GM12878 (cell line): Measurements from ENCODE around the gene CAMK2D. TPM values are rescaled to one million over a fixed set of nuclear protein-coding genes. Genes with fewer than 3 reads are reported as not detected.

Experiments used
- ATAC-seq: fragments of 200-7000 bp; cut with Tn5 transposase; 3 replicates; pipeline ENCODE4 v1.9.1; 2020; ENCODE audit warnings: mild to moderate bottlenecking, moderate library complexity
- Bru-seq: library from RNA; stranded (reverse); fragments of 400-500 nt; gene quantifications from one replicate; lab custom pipeline; 2021; lab: Mats Ljungman, UMichigan
- BruChase-seq, 2 experiments: library from RNA; stranded (reverse); fragments of 400-500 nt; gene quantifications; one replicate each; lab custom pipeline; 2021; lab: Mats Ljungman, UMichigan
- BruUV-seq: library from RNA; stranded (reverse); fragments of 400-500 nt; replicated peaks from 2 replicates; lab custom pipeline; 2021; lab: Mats Ljungman, UMichigan
- CTCF ChIA-PET: fragments of 300-600 bp; sonication (Branson Sonifier 250); formaldehyde crosslinking; extraction: SDS; loops from one replicate; lab custom pipeline; 2021; ENCODE audit warnings: inconsistent platforms; lab: Yijun Ruan, JAX
- POLR2A ChIA-PET: fragments of 350-600 bp; formaldehyde crosslinking; extraction: SDS; loops from one replicate; lab custom pipeline; 2021; ENCODE audit warnings: inconsistent platforms; lab: Charles Lee
- RAD21 ChIA-PET: fragments of 300-600 bp; sonication (Branson Sonifier 250); formaldehyde crosslinking; loops from one replicate; lab custom pipeline; 2023; ENCODE audit warnings: antibody characterized with exemption; ENCODE audit not compliant: unreplicated experiment; lab: Charles Lee
- SMC1A ChIA-PET: fragments of 300-600 bp; sonication (Branson Sonifier 250); formaldehyde crosslinking; loops from one replicate; lab custom pipeline; 2023; ENCODE audit not compliant: unreplicated experiment, uncharacterized antibody; lab: Charles Lee
- DNase-seq: peaks from one replicate; pipeline ENCODE4 v3.0.0-alpha.2; 2011; ENCODE audit warnings: low read depth, low spot score
- FAIRE-seq: peaks from 3 replicates; lab custom pipeline; 2011; peaks lifted over from hg19 to GRCh38; lab: Jason Lieb, UNC
- H2AFZ ChIP-seq: 2 replicates; pipeline ENCODE4 v1.6.0; 2011; ENCODE audit warnings: low read depth, low read length, control low read depth; ENCODE audit not compliant: control insufficient read depth
- H3K27ac ChIP-seq: 2 replicates; pipeline ENCODE4 v1.5.1; 2011; ENCODE audit warnings: control low read depth; ENCODE audit not compliant: control insufficient read depth, insufficient read depth
- H3K27me3 ChIP-seq, 2 experiments: replicated peaks in 1 of 2; 2 replicates each; pipeline versions ENCODE4 v1.6.0 to v1.6.1; 2011; ENCODE audit warnings: low read length in 1 of 2; ENCODE audit not compliant: control insufficient read depth in 2 of 2, insufficient read depth in 2 of 2
- H3K36me3 ChIP-seq, 2 experiments: 2 replicates each; pipeline ENCODE4 v1.5.1; 2011; ENCODE audit warnings: low read length in 1 of 2; ENCODE audit not compliant: control insufficient read depth in 2 of 2, insufficient read depth in 2 of 2
- H3K4me1 ChIP-seq: 2 replicates; pipeline ENCODE4 v1.6.1; 2011; ENCODE audit warnings: mild to moderate bottlenecking, low read length, moderate library complexity, mixed read lengths; ENCODE audit not compliant: control insufficient read depth, insufficient read depth
- H3K4me2 ChIP-seq: 2 replicates; pipeline ENCODE4 v1.6.0; 2011; ENCODE audit warnings: control low read depth; ENCODE audit not compliant: control insufficient read depth, insufficient read depth
- H3K4me3 ChIP-seq: fragments of 200-600 bp; sonication (generic); 2 replicates; pipeline ENCODE4 v1.5.1; 2016
- H3K79me2 ChIP-seq: 2 replicates; pipeline ENCODE4 v1.6.0; 2011; ENCODE audit warnings: low read length; ENCODE audit not compliant: control insufficient read depth, insufficient read depth
- H3K9ac ChIP-seq: 2 replicates; pipeline ENCODE4 v1.8.0; 2011; ENCODE audit warnings: low read length, control low read depth, mixed read lengths; ENCODE audit not compliant: control insufficient read depth, insufficient read depth
- H3K9me3 ChIP-seq: replicated peaks from 3 replicates; pipeline ENCODE4 v1.5.1; 2011; ENCODE audit warnings: mild to moderate bottlenecking, low read length; ENCODE audit not compliant: control insufficient read depth, insufficient read depth
- H4K20me1 ChIP-seq: 2 replicates; pipeline ENCODE4 v1.6.0; 2011; ENCODE audit not compliant: control insufficient read depth, insufficient read depth
- CBFB ChIP-seq: IDR thresholded peaks from 2 replicates; pipeline ENCODE4 v1.6.1; 2016; ENCODE audit warnings: antibody characterized with exemption, low read depth
- CHD1 ChIP-seq: IDR thresholded peaks from 2 replicates; pipeline ENCODE4 v1.6.1; 2012; ENCODE audit warnings: low read depth, low read length, improper control_type of control experiment
- CREM ChIP-seq: IDR thresholded peaks from 2 replicates; pipeline ENCODE4 v1.6.1; 2014; ENCODE audit warnings: antibody characterized with exemption, low read depth
- FOS ChIP-seq: IDR thresholded peaks from 3 replicates; pipeline ENCODE4 v1.6.1; 2011; ENCODE audit warnings: borderline replicate concordance; ENCODE audit not compliant: insufficient read length; ENCODE audit errors: extremely low read depth
- HDAC2 ChIP-seq: fragments of 200-600 bp; sonication (generic); IDR thresholded peaks from 2 replicates; pipeline ENCODE4 v1.6.1; 2017
- IKZF1 ChIP-seq: fragments of 450-650 bp; conservative IDR thresholded peaks from 2 replicates; pipeline ENCODE4 v1.6.1; 2017; ENCODE audit warnings: antibody characterized with exemption, mild to moderate bottlenecking
- IKZF2 ChIP-seq, 2 experiments: fragments of 450-650 bp; IDR thresholded peaks; 2 replicates each; pipeline ENCODE4 v1.6.1; 2017; ENCODE audit warnings: mild to moderate bottlenecking in 2 of 2, moderate library complexity in 2 of 2
- LARP7 ChIP-seq: fragments of 450-650 bp; IDR thresholded peaks from 2 replicates; pipeline ENCODE4 v1.6.1; 2017; ENCODE audit warnings: mild to moderate bottlenecking
- MTA3 ChIP-seq: IDR thresholded peaks from 2 replicates; pipeline ENCODE4 v1.6.1; 2012; ENCODE audit warnings: low read length, inconsistent platforms, borderline replicate concordance
- POLR2A ChIP-seq: IDR thresholded peaks from 2 replicates; pipeline ENCODE4 v1.6.1; 2011; ENCODE audit warnings: low read depth, mild to moderate bottlenecking, low read length
- POLR2AphosphoS2 ChIP-seq: IDR thresholded peaks from 2 replicates; pipeline ENCODE4 v1.6.1; 2011; ENCODE audit warnings: low read depth, mild to moderate bottlenecking, low read length, improper control_type of control experiment, moderate library complexity
- YY1 ChIP-seq: IDR thresholded peaks from 2 replicates; pipeline ENCODE4 v1.6.1; 2011; ENCODE audit warnings: low read depth, mild to moderate bottlenecking, low read length
- WGBS: methylation state at CpG from one replicate; pipeline ENCODE4 v1.1.6; 2016; ENCODE audit warnings: low lambda C conversion rate; ENCODE audit not compliant: insufficient replicate concordance, insufficient coverage; ENCODE audit errors: missing lambda C conversion rate; 5-methylcytosine and 5-hydroxymethylcytosine counted together
- in situ Hi-C: fragments of 300-500 bp; cut with MboI; formaldehyde crosslinking; loops from 9 replicates; pipeline ENCODE4 v1.14.3; 2018; ENCODE audit warnings: mixed read lengths
- intact Hi-C: fragments of 100-400 bp; cut with micrococcal nuclease; formaldehyde crosslinking; loops from one replicate; pipeline ENCODE4 v1.14.2; 2022; ENCODE audit not compliant: unreplicated experiment
- long read RNA-seq, 2 experiments: library from polyadenylated mRNA; unstranded; transcript quantifications; one replicate each; pipeline ENCODE4 v2.0.0, GENCODE V29; 2019 to 2020
- polyA minus RNA-seq, 3 experiments: library from RNA; depleted of rRNA, polyadenylated mRNA; stranded (reverse); fragments of >200 nt; gene quantifications; 2 replicates each; pipeline ENCODE4 v1.2.3, GENCODE V29; 2011
- polyA plus RNA-seq, 11 experiments: library from polyadenylated mRNA; depleted of rRNA in 4 of 11; unstranded in 6 of 11; stranded (reverse) in 5 of 11; fragments of >200 nt; fragmentation: Nextera tagmentation in 4 of 11; fragmentation: Illumina TruSeq in 1 of 11; extraction: Ambion mirVana in 4 of 11; extraction: Trizol in 1 of 11; gene quantifications; 1 replicate in 1 of 11; 2 replicates in 10 of 11; pipeline versions ENCODE4 v1.2.1 to v1.2.3, GENCODE V29; 2011 to 2016; ENCODE audit warnings: inconsistent platforms in 2 of 11, missing spikeins in 2 of 11, low read depth in 1 of 11
- total RNA-seq, 4 experiments: library from RNA; depleted of rRNA in 3 of 4; stranded (reverse); fragments of >200 nt in 3 of 4; fragmentation: Illumina TruSeq in 1 of 4; extraction: Trizol in 1 of 4; gene quantifications; 2 replicates each; pipeline versions ENCODE4 v1.2.1 to v1.2.3, GENCODE V29; 2013 to 2021
- TF ChIP-seq, protein P1 (sequence below): fragments of 450-650 bp; IDR thresholded peaks from 2 replicates; pipeline ENCODE4 v1.6.1; 2017; ENCODE audit warnings: mild to moderate bottlenecking, moderate library complexity
- TF ChIP-seq, protein P2 (sequence below): IDR thresholded peaks from 2 replicates; pipeline ENCODE4 v1.6.1; 2011; ENCODE audit warnings: borderline replicate concordance, low read depth, mild to moderate bottlenecking, moderate library complexity, low read length; ENCODE audit not compliant: insufficient read depth, poor library complexity, severe bottlenecking

CAMK2D gene
- total RNA-seq (2013; cell fraction: nucleolus; rRNA removed) = 201 and 205 TPM in 2 replicates
- 13.4 and 15.3 TPM in 2 replicates for total RNA-seq (2014; rRNA removed)
- total RNA-seq (2014; rRNA removed; fragmentation: Illumina TruSeq; extraction: Trizol) = 18.1 and 19.4 TPM in 2 replicates
- 15.7 and 17.9 TPM in 2 replicates for total RNA-seq (2021)
- 11.9 TPM for polyA plus RNA-seq (2011; ENCODE audit: low read depth)
- polyA plus RNA-seq (2011; rRNA removed) = 88.5 and 121 TPM in 2 replicates
- 35.3 and 42.7 TPM in 2 replicates for polyA plus RNA-seq (2011; cell fraction: cytosol; rRNA removed)
- 83.0 and 83.1 TPM in 2 replicates for polyA plus RNA-seq (2011; cell fraction: nucleus; rRNA removed)
- 13.3 and 21.3 TPM in 2 replicates for polyA plus RNA-seq (2012)
- polyA plus RNA-seq (2014; fragmentation: Illumina TruSeq; extraction: Trizol) = 15.2 and 17.5 TPM in 2 replicates
- polyA plus RNA-seq (2014; fragmentation: Nextera tagmentation; extraction: Ambion mirVana) = 10 to 100 TPM in 1 of 2 experiments, 1 to 10 TPM in 1; 6.9 to 10.2 TPM
- polyA plus RNA-seq (2014; rRNA removed) = 7.5 and 10.4 TPM in 2 replicates
- polyA plus RNA-seq (2016; fragmentation: Nextera tagmentation; extraction: Ambion mirVana) = 10 to 100 TPM; 10.8 to 12.3 TPM
- polyA minus RNA-seq (2011; rRNA and poly(A)+ RNA removed) = 125 and 156 TPM in 2 replicates
- 50.9 and 53.1 TPM in 2 replicates for polyA minus RNA-seq (2011; cell fraction: cytosol; rRNA and poly(A)+ RNA removed)
- 254 and 438 TPM in 2 replicates for polyA minus RNA-seq (2011; cell fraction: nucleus; rRNA and poly(A)+ RNA removed)
- percentile 89 among the genes with signal in this experiment for Bru-seq, nascent RNA
- percentile 77 among the genes with signal in this experiment for BruChase-seq, experiment 1, labeled RNA remaining after a 6-hour chase
- percentile 76 among the genes with signal in this experiment for BruChase-seq, experiment 2, labeled RNA remaining after a 2-hour chase
- long read RNA-seq, experiment 1, full-length matches to known transcripts = 13 of 26 reads
- long read RNA-seq, experiment 1, partial matches to known transcripts = 1 of 26 reads
- long read RNA-seq, experiment 1, other reads (novel, unspliced or antisense) = 12 of 26 reads
- long read RNA-seq, experiment 2, full-length matches to known transcripts = 55 of 140 reads
- long read RNA-seq, experiment 2, partial matches to known transcripts = 48 of 140 reads
- long read RNA-seq, experiment 2, other reads (novel, unspliced or antisense) = 37 of 140 reads

DNA sequence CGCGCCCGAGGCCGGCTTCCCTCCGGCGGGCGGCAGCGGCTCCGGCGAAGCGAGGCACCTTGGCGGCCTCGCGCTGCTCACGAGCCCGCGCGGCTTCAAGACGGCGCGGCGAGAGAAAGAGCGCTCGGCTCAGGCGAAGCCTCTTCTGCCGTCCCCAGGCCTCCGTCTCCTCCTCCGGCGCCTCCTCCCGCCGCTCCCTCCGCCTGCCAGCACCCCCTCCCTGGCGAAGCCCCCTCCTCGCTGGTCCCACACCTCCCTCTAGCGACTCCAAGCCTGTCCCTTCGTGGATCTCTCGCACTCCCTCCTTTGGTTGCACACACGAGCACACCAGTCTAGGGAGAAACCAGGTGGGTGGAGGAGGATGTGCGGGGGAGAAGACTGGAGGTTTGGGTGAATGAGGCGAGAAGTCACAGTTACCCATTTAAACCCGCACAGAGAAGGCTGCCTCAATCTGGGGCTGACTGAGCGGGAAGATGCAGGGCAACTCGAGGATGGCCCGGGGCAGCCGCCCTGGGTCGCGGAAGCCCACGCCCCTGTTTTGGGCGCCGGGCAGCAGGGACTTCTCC is at the start of gene CAMK2D:
Gene CAMK2D, minus strand, starts transcription at position 119 of the 566 bp plus-strand sequence. CDS start 670 bp downstream, outside the sequence.
- SMC1A ChIA-PET = interaction anchor here (1.2 to 3.5 kb wide), 9 partner anchors 28 to 213 kb away, joined by 3 to 60 read pairs (median 10); no protein-coding TSS in a partner anchor
- Histone ChIP-seq H3K27ac (peak within 1 kb of the TSS; percentile 98), H3K4me2 (peak within 1 kb of the TSS; percentile 82), H3K36me3 (no peaks in the 10 kb centered on the region), H3K27me3 (no peaks in the 10 kb centered on the region), H3K4me1 (no peaks in the 10 kb centered on the region), H3K79me2 (peaks cover 49% of the 10 kb centered on the region), H4K20me1 (no peaks in the 10 kb centered on the region), H3K4me3 (peak within 1 kb of the TSS; percentile 99), H2AFZ (peak within 1 kb of the TSS; percentile 67), H3K9me3 (no peaks in the 10 kb centered on the region; the same call in 2 of the 3 replicates), H3K9ac (peak within 1 kb of the TSS; percentile 91)
- POLR2A ChIA-PET = no interaction called here
- 1% methylated on average over 40 of the region's 50 CpGs for WGBS
- ATAC-seq = peak; percentile 56
- DNase-seq = peak; percentile 81
- no TSS peak for BruUV-seq
- CTCF ChIA-PET = interaction anchor here (0.8 to 3.5 kb wide), 4 partner anchors 11 to 214 kb away, joined by 3 to 35 read pairs (median 14); no protein-coding TSS in a partner anchor
- RAD21 ChIA-PET = interaction anchor here (0.8 to 3.5 kb wide), 16 partner anchors 61 to 367 kb away, joined by 3 to 72 read pairs (median 7); no protein-coding TSS in a partner anchor
- in situ Hi-C loops (loop anchor here (5.0 kb wide), 1 partner anchor 194 kb away; no protein-coding TSS in a partner anchor), intact Hi-C loops (loop anchor here (1.0 to 10.0 kb wide), 9 partner anchors 61 to 1477 kb away; partner anchors contain the start of gene TIFA)
- FAIRE-seq = peak; percentile 75
- TF ChIP-seq HDAC2 (no peak; the same call in 1 of the 2 replicates), IKZF2 (IDR thresholded peaks at IDR 0.05) (peak; percentile 63 to 66; a peak in 2 of 4 replicates), CREM (peak; percentile 52), CHD1 (0 out of 2 replicates have a peak, but pooled peaks have one; percentile 55), CBFB (no peak), YY1 (peak; percentile 68), POLR2A (no peak), MTA3 (no peak), LARP7 (0 out of 2 replicates have a peak, but pooled peaks have one; percentile 62), IKZF1 (peak; percentile 86), FOS (no peak), POLR2AphosphoS2 (peak; percentile 35)
- TF ChIP-seq, protein P1, sequence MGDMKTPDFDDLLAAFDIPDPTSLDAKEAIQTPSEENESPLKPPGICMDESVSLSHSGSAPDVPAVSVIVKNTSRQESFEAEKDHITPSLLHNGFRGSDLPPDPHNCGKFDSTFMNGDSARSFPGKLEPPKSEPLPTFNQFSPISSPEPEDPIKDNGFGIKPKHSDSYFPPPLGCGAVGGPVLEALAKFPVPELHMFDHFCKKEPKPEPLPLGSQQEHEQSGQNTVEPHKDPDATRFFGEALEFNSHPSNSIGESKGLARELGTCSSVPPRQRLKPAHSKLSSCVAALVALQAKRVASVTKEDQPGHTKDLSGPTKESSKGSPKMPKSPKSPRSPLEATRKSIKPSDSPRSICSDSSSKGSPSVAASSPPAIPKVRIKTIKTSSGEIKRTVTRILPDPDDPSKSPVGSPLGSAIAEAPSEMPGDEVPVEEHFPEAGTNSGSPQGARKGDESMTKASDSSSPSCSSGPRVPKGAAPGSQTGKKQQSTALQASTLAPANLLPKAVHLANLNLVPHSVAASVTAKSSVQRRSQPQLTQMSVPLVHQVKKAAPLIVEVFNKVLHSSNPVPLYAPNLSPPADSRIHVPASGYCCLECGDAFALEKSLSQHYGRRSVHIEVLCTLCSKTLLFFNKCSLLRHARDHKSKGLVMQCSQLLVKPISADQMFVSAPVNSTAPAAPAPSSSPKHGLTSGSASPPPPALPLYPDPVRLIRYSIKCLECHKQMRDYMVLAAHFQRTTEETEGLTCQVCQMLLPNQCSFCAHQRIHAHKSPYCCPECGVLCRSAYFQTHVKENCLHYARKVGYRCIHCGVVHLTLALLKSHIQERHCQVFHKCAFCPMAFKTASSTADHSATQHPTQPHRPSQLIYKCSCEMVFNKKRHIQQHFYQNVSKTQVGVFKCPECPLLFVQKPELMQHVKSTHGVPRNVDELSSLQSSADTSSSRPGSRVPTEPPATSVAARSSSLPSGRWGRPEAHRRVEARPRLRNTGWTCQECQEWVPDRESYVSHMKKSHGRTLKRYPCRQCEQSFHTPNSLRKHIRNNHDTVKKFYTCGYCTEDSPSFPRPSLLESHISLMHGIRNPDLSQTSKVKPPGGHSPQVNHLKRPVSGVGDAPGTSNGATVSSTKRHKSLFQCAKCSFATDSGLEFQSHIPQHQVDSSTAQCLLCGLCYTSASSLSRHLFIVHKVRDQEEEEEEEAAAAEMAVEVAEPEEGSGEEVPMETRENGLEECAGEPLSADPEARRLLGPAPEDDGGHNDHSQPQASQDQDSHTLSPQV = peak; percentile 48; the same call in 1 of the 2 replicates
- TF ChIP-seq, protein P2, sequence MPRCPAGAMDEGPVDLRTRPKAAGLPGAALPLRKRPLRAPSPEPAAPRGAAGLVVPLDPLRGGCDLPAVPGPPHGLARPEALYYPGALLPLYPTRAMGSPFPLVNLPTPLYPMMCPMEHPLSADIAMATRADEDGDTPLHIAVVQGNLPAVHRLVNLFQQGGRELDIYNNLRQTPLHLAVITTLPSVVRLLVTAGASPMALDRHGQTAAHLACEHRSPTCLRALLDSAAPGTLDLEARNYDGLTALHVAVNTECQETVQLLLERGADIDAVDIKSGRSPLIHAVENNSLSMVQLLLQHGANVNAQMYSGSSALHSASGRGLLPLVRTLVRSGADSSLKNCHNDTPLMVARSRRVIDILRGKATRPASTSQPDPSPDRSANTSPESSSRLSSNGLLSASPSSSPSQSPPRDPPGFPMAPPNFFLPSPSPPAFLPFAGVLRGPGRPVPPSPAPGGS = no peak
